Kidney tubule cell (primary cell): Measurements from ENCODE around the gene CD300A.

ENCODE experiments used
- DNase-seq: peaks from one replicate; pipeline ENCODE4 v3.0.0-alpha.2; 2018; ENCODE audit warnings: low spot score

CD300A gene

GRCh38 chr17:74520790-74521480 is 54.5 kb downstream of the CD300A start:
- no peak for DNase-seq

- DNase-seq, result no peak
These were observed 55.3 kb downstream of the CD300A start for GRCh38 chr17:74521701-74522201.

GRCh38 chr17:74522381-74523105 is 56.1 kb downstream of the CD300A start:
- DNase-seq, result no peak

- DNase-seq, result no peak
These were observed 56.9 kb downstream of the CD300A start for GRCh38 chr17:74523308-74523707.

GRCh38 chr17:74524653-74525464 is 58.4 kb downstream of the CD300A start:
- no peak for DNase-seq

GRCh38 chr17:74525465-74525725 is 59.0 kb downstream of the CD300A start:
- DNase-seq, result no peak

GRCh38 chr17:74525781-74526288 is 59.4 kb downstream of the CD300A start:
- DNase-seq, result no peak

- no peak for DNase-seq
These were observed 60.2 kb downstream of the CD300A start for GRCh38 chr17:74526681-74527080.

- DNase-seq, result no peak
These were observed 60.6 kb downstream of the CD300A start for GRCh38 chr17:74527081-74527480.

GRCh38 chr17:74527756-74528155 is 61.3 kb downstream of the CD300A start:
- no peak for DNase-seq

GRCh38 chr17:74528491-74529199 is 62.2 kb downstream of the CD300A start:
- no peak for DNase-seq

GRCh38 chr17:74529243-74529642 is 62.8 kb downstream of the CD300A start:
- DNase-seq, result no peak

- no peak for DNase-seq
These were observed 64.4 kb downstream of the CD300A start for GRCh38 chr17:74530831-74531150.

GRCh38 chr17:74531231-74531761 is 64.9 kb downstream of the CD300A start, which contains the start of gene CD300LB:
TSS of gene CD300LB (minus strand) at chr17:74531475. CDS start at chr17:74531350, 125 bp downstream.
- no peak for DNase-seq

GRCh38 chr17:74532115-74532514 is 65.7 kb downstream of the CD300A start:
- no peak for DNase-seq
